GM18505 (cell line): ENCODE results near the gene SLC24A4.

ENCODE experiments used
- ATAC-seq: cut with Tn5 transposase; IDR thresholded peaks from one replicate; pipeline ENCODE4 v1.9.1; 2021; ENCODE audit not compliant: unreplicated experiment
- POLR2A ChIP-seq: IDR thresholded peaks from 4 replicates; pipeline ENCODE4 v1.6.1; 2011; ENCODE audit warnings: borderline replicate concordance; ENCODE audit not compliant: insufficient read depth, insufficient read length; ENCODE audit errors: extremely low read depth

SLC24A4 gene

DNA sequence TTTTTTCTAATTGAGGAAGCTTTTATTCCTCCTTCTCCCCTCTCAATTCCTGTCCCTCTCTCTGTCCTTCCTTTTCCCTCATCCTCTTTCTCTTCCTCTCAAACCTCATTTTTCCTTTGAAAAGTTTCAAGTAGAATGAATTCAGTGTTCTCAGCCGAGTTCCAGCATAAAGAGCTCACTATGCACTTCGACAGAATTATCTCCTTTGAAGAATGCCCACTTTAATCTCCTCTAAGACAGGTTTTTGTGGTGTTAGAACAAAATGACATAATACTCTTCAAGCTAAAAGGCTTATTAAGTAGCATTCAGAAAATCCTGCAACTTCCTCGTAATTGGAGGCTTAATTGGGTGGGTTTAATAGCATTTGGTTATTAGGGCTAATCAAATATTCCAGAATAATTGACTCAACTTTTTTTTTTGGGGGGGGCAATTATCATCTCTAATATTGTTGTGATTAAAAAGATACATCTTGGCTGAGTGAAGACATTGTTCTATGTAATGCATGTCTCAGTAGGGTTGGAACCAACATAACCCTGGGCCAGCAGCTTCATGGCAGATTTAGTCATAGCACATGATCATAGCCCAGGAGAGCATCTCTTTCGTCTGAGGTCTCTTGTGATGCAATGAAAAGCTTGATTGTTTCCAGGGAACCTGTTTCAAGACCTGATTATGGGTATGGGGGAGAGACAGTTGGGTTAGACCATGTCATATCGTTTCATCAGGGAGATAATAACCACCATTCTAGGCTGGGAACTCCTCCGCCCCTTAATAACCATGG is 25.0 kb upstream of the SLC24A4 start:
- TF ChIP-seq POLR2A: no peak
- no peak for ATAC-seq

DNA sequence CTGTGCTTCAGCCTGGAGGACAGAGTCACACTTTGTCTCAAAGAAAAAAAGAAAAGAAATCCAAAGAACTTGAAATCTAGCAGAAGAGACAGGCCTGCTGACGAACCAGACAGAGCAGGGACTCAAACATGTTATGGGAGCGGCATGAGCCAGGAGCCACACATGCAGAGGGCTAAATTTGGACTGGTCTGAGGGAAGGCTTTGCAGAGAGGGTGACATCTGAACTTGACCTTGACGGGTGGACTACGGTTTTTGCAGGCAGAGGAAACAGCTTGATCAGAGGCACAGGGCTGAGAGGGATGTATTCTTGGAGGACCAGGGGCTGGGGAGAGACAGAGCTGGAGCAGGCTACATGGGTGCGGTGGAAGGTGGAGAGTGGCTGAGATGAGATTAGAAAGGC is 20.5 kb upstream of the SLC24A4 start:
- no peak for ATAC-seq

DNA sequence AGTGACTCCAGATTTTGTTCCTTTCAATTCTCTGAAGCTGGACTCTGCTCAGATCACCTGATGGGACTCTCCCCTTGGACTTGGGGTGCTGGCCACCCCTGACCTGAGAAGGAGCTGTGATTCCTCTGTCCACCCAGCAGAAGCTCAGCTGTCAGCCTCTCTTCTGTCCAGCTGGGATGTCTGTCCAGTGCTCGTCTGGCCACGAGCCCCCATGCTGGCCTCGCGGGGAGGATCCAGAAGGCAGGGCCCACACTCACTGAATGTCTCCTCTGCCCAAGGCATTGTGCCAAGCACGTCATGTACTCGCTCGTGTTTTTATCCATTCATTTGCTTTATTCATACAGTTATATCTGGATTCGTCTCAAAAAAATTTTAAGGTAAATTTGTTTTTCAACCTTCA is 14.2 kb upstream of the SLC24A4 start:
- ATAC-seq: no peak
- no peak for TF ChIP-seq POLR2A

More for the DNA sequence above, 20.5 kb upstream of the SLC24A4 start:
- no peak for TF ChIP-seq POLR2A

DNA sequence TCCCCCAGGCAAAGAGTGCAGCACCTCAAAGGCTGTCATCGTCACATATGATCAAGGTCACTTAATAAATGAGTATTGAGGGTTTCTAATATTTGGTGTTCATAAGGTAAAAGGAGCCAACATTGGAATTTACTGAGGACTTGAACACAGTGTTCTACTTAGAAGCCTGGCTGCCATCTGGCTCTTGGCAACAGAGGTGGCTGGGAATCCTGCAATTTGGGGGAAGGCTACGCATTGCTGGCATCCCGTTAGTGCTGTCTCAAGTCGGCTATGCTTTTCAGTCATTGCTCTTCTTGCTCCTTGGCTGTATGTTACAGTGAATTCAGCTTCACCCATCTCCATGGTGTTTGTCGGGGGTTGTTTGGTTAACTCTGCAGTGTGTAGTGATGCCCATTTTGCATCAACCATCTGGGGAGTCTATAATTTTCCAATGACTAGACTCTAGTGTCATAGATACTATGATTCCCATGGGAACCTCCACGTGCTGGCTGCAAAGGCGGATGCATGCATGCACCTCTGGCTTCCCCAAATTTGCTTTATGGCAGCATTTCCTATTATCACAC is 12.9 kb upstream of the SLC24A4 start:
- no peak for ATAC-seq

DNA sequence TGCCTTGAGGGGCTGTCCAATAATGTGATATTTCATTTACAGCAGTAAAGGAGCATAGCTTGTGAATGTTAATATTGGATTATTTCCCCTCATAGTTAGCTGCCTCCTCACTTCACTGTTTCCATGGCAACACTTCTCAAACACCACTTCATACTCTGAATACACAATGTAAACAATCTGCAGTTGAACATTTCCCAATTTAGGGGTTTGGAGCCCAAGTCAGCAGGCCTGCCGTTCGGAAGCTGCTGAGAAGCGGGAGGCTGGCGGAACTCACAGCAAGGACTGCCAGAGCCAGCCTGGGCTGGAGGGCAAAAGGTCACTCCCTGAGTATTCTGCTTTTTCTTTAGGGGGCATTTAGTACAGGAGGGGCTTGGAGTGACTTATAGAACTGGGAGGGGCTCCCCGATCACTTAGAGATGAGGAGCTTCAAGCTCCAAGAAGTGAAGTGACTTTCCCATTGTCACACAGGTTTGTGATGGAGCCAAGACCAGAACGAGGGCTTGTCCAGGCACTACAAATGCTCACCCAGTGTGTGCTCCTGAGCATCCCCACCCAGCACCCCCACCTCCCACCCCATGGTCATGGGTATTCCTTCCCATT is 12.1 kb upstream of the SLC24A4 start:
- ATAC-seq: no peak
- TF ChIP-seq POLR2A: no peak

More for the DNA sequence above, 12.9 kb upstream of the SLC24A4 start:
- no peak for TF ChIP-seq POLR2A

DNA sequence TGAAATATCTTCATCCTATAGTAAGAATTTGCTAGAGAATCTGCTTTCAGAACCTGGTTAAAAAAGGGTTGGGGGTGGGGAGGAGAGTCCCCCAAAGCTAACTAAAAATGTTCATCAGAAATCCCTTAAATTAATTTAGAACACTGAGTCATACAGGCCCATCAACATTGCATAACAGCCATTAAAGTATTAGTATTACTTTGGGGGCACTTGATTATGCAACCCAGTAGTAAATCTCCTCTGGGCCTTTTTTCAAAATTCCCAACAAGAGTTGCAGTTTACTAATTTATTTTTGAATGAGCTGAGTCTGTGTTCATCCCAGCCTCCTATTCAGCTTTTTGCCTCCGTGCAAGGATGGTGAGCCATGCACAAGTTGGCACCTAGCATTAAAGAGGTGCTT is 8.8 kb upstream of the SLC24A4 start:
- ATAC-seq: no peak
- TF ChIP-seq POLR2A: no peak

DNA sequence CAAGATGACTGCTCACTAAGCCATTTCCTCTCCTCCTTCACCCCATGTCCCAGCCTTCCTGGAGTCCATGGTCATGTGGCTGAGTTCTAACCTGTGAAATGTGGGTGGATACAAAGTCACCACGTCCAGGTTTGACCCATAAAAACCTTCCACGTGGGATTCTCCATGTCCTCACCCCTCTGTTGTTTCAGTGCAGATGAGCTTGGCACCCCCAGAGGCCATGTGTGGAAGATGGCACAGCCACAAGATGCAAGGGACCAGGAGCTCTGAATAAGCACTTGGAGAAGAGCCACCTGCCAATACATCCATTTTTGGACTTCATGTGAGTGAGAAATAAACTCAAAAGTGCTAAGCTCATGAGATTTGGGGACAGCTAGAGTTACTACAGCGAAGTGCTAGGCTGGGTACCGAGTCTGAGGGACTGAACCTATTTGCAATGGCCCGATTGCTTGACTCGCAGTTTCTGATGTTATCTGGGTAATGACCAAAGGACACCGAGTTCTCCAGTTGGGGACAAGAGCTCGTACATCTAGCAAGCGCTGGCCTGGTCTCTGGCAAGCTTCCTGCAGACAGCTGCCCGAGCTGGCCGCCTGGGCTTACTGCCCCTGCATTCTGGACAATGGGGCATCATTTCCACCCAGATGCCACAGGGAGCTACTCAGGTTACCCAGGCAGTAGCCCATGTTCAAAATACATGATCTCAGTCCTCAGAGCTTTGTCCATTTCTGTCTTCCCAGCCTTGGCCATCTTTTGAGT is 7.7 kb upstream of the SLC24A4 start:
- no peak for ATAC-seq
- TF ChIP-seq POLR2A: no peak

DNA sequence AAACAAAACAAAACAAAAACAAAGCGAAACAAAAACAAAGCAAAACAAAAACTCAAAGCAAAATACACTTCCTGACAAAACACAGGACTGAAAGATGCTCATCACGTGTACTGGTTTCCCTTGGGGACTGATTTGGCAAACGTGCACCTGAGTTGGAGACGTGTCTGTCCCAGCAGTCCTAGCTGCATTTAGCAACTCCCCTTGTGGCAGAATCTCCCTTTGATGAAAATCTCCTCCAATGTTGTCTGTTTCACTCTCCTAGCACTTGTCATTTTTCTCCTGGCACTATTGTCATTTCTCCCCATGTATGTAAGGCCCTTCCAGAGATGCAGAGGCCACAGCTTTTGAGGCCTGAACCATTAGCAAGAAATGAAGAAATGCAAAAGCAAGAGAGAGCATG is 6.8 kb upstream of the SLC24A4 start:
- TF ChIP-seq POLR2A: no peak
- ATAC-seq: no peak

DNA sequence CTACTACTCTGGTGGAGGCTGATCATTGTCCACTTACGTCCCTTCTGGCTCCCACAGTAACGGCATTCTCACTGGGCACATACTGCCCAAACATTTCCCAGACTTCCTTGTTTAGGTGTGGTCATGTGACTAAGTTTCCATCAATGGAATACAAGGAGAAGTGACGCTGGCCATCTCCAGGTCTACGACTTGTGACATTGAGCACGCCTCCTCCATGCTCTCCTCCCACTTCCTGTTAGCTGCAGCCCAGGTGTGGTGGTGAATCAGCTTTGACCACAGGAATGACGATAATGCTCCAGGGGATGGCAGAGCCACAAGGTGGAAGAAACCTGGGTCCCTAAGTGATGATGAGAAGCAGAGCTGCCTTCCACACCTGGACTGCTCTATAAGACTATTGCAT is 6.0 kb upstream of the SLC24A4 start:
- no peak for ATAC-seq
- TF ChIP-seq POLR2A: no peak

DNA sequence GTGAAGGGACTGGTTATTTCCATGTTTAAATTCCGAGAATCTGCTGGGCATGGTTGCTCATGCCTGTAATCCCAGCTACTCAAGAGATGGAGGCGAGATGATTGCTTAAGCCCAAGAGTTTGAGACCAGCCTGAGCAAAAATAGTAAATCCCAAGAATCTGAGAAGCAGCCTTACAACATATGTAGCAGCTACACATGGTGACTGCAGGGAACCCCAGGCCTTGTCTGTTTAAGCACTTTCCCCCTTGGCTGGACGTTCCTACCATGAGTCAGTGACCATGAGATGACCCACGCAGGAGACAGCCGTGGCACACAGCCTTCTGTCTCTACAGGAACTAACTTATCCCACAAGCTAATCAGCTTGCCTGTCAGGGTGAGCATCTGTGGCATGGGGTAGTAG is 5.5 kb upstream of the SLC24A4 start:
- no peak for ATAC-seq
- TF ChIP-seq POLR2A: no peak

DNA sequence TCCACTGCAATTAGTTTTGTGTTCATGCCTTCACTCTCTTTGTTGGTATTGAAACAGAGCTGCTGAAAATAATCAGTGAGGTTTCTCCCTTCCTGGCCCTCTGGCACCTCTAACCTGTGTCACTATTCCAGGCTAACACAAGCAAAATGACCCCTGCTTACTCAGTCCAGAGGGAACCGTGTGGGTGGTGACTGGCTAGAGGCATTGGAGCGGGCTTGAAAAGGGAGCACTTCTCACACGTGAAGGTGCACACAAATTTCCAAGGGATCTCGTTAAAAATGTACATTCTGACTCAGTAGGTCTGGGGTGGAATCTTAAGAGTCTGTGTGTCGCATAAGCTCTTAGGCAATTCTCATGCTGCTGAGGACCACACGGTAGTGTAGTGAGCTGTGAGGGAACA is 1.3 kb upstream of the SLC24A4 start:
- no peak for TF ChIP-seq POLR2A
- ATAC-seq: no peak

DNA sequence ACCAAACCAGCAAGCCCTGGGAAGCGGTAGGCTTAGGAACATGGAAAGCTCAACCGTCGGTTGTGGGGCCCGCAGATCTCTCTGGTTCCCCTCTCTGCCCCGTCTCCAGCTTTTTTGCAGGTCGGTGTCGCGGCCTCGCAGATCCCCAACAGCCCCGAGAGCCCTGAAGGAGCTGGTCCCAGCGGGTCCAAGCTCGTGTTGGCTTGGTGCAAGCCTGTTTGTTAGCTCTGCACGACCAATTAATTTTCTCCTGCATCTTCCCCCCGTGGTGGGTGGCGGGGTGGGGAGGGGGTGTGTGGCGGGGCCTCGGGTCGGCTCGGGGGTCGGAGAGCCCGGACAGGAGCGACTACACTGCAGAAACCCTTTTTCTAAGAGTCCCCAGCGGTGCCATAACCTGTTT is 449 bp upstream of the SLC24A4 start:
- no peak for TF ChIP-seq POLR2A
- no peak for ATAC-seq
